Measurements from ENCODE around the gene GFPT1.

GRCh38 chr2:69424419-69424818, 37.4 kb upstream of the GFPT1 start:
- TF ChIP-seq CTCF (IDR thresholded peaks at IDR 0.05) (no peak), POLR2A (IDR thresholded peaks at IDR 0.05) (no peak)

Measured in uterus (tissue), 2 donors.